ENCODE data around the gene MIB1. TPM values are rescaled to one million over a fixed set of nuclear protein-coding genes. Genes with fewer than 3 reads are reported as not detected.

Gene MIB1
- total RNA-seq, 3 donors from 2014 or later, result 35.0 to 55.2 (median 37.7) TPM

GRCh38 chr18:21908711-21909110, 168.1 kb downstream of the MIB1 start:
- H3K36me3 ChIP-seq, result no peaks in the 10 kb centered on the region
- intact Hi-C loops (cut with DNase I; ENCODE audit: low total_unique reads), result no loop called here
- no peaks in the 10 kb centered on the region for H3K4me1 ChIP-seq
- H3K27ac ChIP-seq, result no peak overlapping the region
- H3K27me3 ChIP-seq, result no peaks in the 10 kb centered on the region
- TF ChIP-seq CTCF (IDR thresholded peaks at IDR 0.05) (no peak), POLR2AphosphoS5 (IDR thresholded peaks at IDR 0.05) (no peak), POLR2A (IDR thresholded peaks at IDR 0.05) (no peak)
- H3K9me3 ChIP-seq, result no peaks in the 10 kb centered on the region
- H3K4me3 ChIP-seq, result no peak overlapping the region
- no peak for DNase-seq (ENCODE audit: low spot score in 2 of 2)

GRCh38 chr18:21910906-21911305, 170.3 kb downstream of the MIB1 start:
- Histone ChIP-seq H3K36me3 (no peaks in the 10 kb centered on the region), H3K9me3 (no peaks in the 10 kb centered on the region), H3K27ac (no peak overlapping the region), H3K4me3 (no peak overlapping the region), H3K27me3 (no peaks in the 10 kb centered on the region), H3K4me1 (no peaks in the 10 kb centered on the region)
- no peak for DNase-seq (ENCODE audit: low spot score in 2 of 2)
- TF ChIP-seq POLR2A (IDR thresholded peaks at IDR 0.05) (no peak), CTCF (IDR thresholded peaks at IDR 0.05) (no peak), POLR2AphosphoS5 (IDR thresholded peaks at IDR 0.05) (no peak)
- intact Hi-C loops (cut with DNase I; ENCODE audit: low total_unique reads), result no loop called here

GRCh38 chr18:21911551-21911950, 171.0 kb downstream of the MIB1 start:
- TF ChIP-seq POLR2A (IDR thresholded peaks at IDR 0.05) (no peak), CTCF (IDR thresholded peaks at IDR 0.05) (no peak), POLR2AphosphoS5 (IDR thresholded peaks at IDR 0.05) (no peak)
- Histone ChIP-seq H3K4me3 (no peak overlapping the region), H3K9me3 (no peaks in the 10 kb centered on the region), H3K27ac (no peak overlapping the region), H3K36me3 (no peaks in the 10 kb centered on the region), H3K4me1 (no peaks in the 10 kb centered on the region), H3K27me3 (no peaks in the 10 kb centered on the region)
- intact Hi-C loops (cut with DNase I; ENCODE audit: low total_unique reads), result no loop called here
- no peak for DNase-seq (ENCODE audit: low spot score in 2 of 2)

- Histone ChIP-seq H3K27ac (no peak overlapping the region), H3K9me3 (peaks cover 3 to 4% of the 10 kb centered on the region in 2 donors), H3K36me3 (no peaks in the 10 kb centered on the region), H3K27me3 (no peaks in the 10 kb centered on the region), H3K4me1 (no peaks in the 10 kb centered on the region), H3K4me3 (no peak overlapping the region)
- DNase-seq (ENCODE audit: low spot score in 2 of 2), result no peak
- TF ChIP-seq CTCF (IDR thresholded peaks at IDR 0.05), result no peak
- TF ChIP-seq POLR2A (IDR thresholded peaks at IDR 0.05), result no peak
- TF ChIP-seq POLR2AphosphoS5 (IDR thresholded peaks at IDR 0.05), result no peak
- intact Hi-C loops (cut with DNase I; ENCODE audit: low total_unique reads), result no loop called here
Measured at GRCh38 chr18:21912339-21913239, 172.0 kb downstream of the MIB1 start.

- H3K9me3 ChIP-seq, result peaks cover 9 to 17% of the 10 kb centered on the region in 2 donors
- no peak overlapping the region for H3K4me3 ChIP-seq
- H3K4me1 ChIP-seq, result no peaks in the 10 kb centered on the region
- no peak for DNase-seq (ENCODE audit: low spot score in 2 of 2)
- H3K27ac ChIP-seq, result no peak overlapping the region
- intact Hi-C loops (cut with DNase I; ENCODE audit: low total_unique reads), result no loop called here
- peak in 1 of 3 donors; percentile 28 for TF ChIP-seq CTCF (IDR thresholded peaks at IDR 0.05)
- no peak for TF ChIP-seq POLR2A (IDR thresholded peaks at IDR 0.05)
- H3K36me3 ChIP-seq, result no peaks in the 10 kb centered on the region
- no peaks in the 10 kb centered on the region for H3K27me3 ChIP-seq
Measured at GRCh38 chr18:21914739-21915319, 174.2 kb downstream of the MIB1 start.

Measured in breast epithelium (tissue), 4 donors.